Activated T-cell treated with anti-CD3 and anti-CD28 coated beads for 24 hours (primary cell): ENCODE data around the gene B4GALT4.

Experiments used
- DNase-seq: peaks from one replicate; pipeline ENCODE4 v3.0.0-alpha.2; 2020; ENCODE audit warnings: low read depth

B4GALT4 gene

DNA sequence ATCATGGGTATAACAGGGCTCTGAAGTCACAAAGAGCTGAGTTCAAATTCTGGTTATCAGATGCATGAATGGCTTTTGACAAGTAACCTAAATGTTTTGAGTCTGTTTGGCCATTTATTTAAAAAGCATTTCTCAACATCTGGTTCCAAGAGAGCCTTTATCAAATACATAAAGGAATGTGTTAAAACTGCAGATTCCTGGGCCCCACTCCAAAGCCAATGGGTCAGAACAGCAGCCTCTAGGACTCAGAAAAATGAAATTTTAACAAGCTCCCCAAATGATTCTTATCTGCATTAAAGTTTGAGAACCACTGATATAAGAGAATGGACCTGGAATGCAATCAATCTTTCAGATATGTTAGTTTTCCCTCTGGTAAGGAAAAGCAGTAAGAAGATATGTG, 3.4 kb downstream of the B4GALT4 start:
- no peak for DNase-seq

DNA sequence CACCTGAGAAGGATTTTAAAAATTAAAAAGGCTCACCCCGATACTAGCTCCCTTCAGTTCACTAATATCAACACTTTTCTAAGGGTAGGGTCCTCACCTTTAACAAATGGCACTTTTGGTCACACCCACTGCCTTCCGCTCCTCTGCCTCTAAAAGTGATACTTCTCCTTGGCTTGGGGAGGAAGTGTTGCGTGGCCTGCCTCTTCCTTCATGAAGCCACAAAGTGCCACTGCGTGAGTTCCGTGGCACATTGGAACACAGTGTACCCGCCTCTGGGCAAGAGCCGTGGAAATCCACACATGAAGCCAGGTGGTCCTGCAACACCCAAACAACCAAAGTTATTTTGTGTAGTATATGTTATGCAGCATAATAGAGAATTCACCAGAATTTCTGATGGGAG, 3.9 kb downstream of the B4GALT4 start:
- no peak for DNase-seq

DNA sequence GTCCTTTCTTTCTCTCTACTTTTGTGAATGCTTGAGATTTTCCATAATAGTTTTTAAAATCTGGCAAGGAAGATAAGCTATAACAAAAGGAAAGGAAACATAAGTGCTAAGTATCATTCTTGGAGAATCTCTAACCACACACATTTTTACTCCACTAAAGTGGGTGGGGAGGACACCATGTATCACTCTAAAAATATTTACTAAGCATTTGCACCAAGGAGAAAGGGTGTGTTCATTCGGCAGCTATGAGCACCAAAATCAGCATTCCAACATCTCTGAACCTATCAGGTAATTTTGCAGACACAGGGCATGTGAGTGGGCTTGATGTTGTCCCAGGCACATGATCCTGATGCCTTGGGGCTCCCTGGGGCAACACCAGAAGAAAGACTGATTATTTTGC, 5.5 kb downstream of the B4GALT4 start:
- no peak for DNase-seq

DNA sequence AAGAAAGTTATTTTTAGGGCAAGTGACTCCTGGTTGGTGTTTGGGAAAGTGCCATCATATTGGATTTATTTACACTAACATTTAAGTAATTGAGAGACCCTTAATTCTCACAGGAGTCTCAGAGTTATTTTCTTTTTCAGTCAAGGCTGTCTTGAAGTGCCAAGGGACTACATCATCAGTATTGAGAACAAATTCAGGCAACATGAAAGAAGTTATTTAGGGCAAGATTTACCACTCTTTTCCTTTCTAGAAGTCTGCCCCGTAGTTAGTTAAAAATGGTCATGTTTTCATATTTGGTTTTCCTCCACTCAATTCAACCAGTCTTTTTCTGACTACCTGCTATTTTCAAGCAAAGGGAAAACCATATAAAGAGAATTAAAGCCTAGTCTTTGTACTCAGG, 6.1 kb downstream of the B4GALT4 start:
- no peak for DNase-seq

DNA sequence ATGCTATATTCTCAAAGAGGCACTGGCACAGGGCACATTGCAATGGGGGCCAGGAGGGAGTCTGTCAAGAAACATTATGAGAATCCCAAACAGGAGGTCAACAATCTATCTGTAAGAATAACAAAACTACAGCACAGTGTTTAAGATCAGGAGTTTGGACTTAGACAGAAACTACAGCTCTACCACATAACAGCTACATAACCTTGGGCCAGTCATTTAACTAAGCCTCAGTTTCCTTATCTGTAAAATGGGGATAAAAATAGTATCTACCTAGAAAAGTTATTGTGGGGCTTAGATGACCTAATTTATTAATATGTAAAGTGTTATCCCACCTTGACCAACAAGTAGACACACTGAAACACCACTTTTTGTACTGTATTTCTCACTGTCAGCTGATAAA, 9.9 kb downstream of the B4GALT4 start:
- no peak for DNase-seq

DNA sequence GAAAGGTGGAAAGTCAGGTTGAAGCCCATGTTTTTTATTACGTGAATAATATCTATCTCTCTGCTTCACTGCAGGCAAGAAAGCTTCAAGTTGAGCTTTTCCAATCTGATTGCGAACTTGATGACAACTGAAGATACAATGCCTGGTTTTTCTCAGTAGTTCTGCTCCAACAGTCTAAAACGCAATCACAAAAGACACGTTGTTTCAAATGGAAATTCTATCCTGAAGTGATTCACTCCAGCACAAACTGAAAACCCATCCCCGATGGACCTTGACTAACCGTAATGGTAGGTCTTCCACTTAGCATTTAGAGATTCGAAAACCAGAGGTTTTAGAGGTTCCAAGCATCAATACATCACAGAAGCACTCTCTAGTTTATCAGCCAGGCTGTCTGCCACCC, 10.6 kb downstream of the B4GALT4 start:
- no peak for DNase-seq

DNA sequence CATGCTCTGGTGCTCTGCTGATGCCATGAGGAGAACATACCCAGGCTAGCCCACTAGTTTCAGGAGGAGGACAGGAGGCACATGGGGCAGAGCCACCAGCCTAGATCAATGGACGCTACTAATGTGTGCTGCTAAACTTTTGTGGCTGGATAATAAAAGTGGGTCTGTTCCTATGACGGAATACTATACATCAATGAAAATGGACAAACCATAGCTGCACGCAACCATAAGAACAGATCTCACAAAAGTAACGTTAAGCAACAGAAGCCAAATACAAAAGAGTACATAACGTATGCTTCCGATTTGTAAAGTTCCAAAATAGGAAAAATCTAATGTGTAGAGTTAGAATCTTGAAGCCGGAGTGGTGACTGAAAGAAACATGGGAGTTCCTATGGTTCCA, 11.5 kb downstream of the B4GALT4 start:
- no peak for DNase-seq

DNA sequence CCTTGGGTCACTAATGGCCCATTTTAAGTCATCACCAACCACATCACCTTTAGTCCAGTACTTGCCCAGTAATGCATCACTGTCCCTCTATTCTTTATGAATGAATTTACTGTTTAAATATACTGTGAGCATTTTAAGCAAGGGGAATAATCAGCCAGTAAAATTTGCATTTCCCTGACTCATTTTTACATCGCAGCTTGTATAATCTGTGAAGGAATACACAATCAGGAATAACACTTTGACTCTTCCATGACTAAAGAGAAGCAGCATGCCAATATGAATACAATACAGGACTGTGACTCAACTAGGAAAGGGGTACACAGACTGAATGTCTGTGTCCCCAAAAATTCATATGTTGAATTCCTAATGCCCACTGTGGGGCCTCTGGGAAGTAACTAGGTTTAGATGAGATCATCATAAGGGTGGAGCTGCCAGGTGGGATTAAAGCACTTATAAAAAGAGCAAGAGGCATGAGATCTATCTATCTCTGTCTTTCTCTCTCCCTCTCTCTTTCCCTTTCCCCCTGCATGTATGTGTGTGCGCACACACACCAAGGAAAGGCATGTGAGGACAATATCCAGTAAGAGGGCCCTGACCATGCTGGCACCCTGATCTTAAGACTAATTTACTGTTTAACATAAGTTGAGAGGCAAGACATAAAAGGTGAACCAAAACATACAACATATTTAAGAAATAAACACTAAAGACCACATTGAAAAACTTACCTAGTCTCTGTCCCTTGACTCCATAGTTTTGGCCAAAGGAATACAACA, 12.1 kb downstream of the B4GALT4 start:
- DNase-seq: no peak

DNA sequence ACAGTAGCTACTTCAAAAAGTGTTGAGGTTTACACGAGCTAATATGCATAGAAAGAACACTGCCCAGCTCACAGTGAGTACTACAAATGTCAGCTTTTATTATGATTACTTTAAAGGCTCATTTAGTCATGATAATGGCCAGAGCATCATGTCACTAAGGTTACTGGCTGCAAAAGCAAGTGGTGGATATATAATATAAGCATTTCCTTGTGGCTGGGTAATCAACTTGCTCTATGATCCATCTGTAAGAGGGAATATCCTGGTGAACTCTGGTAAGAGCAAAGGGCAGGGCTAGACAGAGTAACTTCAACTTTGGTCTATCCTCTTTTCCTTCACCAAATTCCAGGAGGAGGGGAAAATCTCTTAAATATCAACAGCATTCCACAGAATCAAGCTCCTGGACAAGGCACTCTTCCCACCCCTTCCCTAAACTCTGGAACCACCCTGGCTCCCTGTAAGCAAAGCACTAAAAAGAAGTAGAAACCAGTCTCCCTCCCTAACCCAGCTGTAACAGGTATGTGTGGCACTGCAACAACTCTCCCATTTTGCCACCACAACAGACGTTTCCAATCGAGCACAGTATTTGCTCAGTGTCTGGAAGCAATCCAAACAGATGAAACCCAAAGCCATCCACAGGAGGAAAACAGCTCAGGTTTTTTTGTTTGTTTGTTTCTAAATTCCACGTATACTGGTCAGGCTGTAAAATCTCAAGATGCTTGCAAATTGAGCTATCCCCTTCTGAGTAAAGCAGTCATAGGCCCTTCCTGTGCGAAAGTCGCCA, 13.4 kb downstream of the B4GALT4 start:
- no peak for DNase-seq

DNA sequence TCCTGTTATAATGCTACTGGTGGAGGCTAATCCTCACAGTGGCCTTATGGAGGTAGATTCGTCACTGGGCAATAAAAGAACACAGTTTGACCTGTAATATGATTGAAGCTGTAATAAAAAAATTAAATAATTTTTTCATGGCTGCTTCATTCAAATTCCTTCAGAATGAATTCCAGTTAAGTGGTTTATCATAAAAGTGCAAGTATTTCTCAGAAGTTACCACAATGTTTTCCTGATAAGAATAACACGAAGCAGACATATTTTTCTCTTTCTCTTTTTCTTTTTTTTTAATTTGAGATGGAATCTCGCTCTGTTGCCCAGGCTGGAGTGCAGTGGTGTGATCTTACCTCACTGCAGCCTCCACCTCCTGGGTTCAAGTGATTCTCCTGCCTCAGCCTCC, 15.6 kb downstream of the B4GALT4 start:
- no peak for DNase-seq

DNA sequence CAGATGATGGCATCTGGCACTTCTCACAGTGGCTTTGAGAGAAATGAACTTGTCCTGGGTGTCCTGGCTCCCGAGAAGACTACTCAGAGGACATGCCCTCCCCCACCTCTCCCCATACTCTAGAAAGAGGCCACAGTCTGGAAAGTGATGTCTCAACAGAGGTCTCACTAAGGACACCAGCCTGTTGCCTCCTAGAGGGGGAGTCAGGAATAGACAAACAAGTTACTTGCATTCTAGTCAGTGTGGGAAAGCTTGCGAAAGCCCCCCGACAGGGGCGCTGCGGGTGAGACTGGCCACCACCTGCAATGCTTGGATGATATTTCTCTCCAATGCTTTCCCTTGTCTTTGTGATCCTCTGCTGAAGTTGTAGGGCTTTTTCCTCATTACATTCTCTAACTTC, 17.2 kb downstream of the B4GALT4 start:
- no peak for DNase-seq

DNA sequence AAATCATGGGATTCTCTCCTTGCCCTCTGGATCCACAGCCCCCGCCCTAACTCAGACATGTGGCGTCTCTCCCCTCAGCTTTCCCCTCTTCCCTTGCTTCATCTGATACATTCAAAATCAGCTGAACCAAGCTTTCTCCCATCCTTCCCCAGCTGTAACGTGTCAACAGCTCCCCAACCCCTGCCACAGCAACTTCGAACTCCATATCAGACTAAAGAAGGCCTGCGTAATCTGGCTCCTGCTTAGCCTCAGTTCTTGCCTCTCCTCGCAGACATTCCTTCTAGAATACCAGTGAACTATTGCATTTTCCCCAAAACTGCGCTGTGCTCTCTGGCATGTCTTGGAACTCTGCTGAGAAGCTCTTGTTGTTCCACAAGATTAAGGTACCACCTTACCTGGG, 18.3 kb downstream of the B4GALT4 start:
- DNase-seq: no peak

DNA sequence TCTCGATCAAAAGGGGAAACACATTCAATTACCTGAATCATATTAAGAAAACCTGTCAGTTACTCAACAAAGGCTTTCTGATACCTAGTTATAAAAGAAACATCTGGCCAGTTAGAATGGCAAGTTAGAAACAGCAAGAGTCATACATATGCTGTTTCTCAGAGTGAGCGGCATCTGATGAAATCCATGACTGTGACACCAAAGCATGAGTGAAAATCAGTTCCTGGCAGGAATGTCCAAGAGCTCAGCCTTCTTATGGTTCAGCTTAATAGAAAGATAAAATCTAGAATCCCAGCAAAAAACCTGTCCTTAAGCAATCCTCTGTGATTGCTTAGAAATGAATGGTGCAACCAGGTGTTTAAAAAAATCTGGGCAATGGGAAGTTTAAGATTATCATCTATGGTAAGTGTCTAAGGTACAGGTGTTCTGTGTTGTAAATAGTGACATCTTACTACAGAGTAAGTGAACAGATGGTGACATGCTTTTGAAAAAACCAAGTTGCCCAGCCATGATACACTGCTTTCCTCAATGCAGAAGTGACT, 18.8 kb downstream of the B4GALT4 start:
- no peak for DNase-seq

DNA sequence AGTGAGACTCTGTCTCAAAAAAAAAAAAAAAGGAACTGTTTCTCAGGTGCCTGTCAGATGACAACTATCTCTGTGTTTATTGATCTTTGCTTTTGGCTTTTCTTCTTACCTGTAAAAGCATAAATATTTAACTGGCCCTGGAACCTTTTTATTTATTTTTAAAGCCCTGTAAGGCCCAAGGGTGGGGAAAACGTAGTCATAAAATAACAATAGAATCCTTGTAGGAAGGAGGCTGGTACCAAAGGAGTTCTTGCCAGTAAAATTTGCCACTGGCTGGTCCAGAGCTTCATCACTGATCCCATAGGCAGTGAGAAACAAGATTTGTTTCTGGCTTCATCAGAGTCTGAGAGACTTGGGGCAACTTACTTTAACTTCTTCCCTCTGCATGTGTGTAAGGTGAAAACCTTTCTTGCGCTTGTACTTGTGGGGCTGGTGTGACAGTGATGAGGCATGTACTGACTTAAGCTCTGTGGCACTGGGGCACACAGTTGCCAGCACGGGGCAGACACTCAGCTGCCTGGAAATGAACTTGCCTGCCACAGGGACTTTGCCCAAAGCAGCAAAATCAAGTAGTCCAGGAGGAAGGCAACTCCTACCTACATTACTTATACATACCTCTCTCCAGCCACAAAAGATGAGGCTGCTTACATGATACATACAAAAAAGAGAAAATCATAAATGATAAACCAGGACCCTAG, 19.6 kb downstream of the B4GALT4 start:
- no peak for DNase-seq

DNA sequence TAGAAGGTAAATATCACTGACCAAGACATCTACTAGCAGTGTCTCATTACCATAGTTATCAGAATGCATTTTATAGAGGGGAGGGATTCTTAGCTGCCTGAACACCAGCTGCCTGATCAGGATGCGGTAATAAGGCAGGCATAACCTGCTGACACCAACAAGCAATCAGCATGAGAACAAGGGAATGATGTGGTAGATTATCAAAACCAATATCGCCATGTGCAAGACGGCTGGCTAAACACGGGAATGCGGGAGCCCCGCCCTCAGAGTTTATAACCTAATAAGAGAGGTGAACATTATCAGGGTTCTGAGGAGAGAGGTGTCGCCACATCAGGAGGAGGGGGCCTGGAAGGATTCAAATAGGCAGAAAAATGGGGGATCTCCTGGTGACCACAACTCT, 20.5 kb downstream of the B4GALT4 start:
- DNase-seq: no peak

DNA sequence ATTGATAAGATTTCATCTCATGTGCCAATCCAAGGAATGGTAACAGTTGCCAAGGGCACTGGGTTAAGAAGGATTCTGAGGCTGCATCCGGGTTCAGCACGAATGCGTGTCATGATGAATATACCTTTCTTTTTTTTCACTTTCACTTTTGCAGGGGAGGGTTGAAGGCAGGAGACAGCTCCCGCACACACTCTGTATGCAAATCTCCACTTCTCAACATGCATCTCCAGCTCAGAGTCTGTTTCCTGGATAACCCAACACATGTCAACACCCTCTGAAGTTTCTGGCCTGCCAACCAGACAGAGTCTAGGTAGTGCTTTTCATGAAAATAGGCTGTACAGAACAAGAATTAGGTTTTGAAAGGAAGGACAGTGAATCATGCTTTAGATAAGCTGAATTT, 21.6 kb downstream of the B4GALT4 start:
- DNase-seq: no peak

DNA sequence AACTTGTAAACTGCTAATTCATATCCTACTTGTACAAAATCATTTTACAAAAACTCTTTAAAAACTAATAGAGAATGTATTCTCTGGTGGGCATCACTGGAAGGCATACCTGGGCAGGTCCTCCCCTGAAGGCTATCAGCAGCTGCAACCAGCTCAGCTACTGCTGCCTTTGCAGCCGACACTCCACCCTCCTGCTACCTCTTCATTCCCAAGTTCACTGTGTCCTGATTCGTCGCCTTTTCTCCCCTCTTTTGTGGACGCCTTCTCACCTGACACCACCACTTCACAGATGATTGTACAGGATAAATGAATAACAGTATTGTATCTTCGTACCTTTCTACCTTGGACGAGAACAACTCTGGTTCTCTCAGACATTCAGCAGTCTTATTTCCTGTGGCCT, 28.9 kb downstream of the B4GALT4 start:
- no peak for DNase-seq

DNA sequence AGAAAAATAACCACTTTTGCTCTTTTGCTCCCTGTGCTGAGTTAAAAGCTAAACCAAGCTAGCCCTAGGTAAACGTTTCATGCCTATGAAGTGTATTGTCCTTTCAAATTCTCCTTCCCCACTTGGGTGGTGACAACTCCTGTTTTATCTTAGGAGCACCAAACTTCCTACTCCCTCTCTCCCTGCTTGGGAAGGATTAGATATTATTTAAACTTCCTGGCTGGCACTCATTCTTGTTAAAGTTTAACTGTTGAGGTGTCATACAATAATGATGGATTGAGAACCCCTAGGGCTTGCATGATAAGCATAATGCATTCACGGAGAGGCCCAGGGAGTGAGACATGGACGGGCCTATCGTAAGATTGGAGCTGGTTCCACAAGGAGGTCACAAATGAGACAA, 29.5 kb downstream of the B4GALT4 start:
- no peak for DNase-seq

DNA sequence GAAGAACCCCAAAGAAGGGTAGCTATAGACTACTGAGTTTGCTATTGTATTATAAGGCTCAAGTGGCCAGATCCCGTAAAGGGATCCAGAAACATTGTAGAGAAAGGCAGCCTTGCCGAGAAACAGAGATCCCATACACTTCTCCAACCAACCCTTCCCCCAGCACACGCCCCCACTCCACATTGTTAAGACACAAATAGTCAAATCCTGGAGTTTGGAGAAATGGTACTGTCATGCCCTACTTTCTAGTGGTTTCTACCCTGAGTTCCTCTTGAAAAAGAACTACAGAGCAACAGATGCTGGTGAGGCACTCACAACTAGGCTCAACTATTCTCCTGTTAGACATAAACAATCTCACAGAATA, 33.2 kb downstream of the B4GALT4 start:
- no peak for DNase-seq

DNA sequence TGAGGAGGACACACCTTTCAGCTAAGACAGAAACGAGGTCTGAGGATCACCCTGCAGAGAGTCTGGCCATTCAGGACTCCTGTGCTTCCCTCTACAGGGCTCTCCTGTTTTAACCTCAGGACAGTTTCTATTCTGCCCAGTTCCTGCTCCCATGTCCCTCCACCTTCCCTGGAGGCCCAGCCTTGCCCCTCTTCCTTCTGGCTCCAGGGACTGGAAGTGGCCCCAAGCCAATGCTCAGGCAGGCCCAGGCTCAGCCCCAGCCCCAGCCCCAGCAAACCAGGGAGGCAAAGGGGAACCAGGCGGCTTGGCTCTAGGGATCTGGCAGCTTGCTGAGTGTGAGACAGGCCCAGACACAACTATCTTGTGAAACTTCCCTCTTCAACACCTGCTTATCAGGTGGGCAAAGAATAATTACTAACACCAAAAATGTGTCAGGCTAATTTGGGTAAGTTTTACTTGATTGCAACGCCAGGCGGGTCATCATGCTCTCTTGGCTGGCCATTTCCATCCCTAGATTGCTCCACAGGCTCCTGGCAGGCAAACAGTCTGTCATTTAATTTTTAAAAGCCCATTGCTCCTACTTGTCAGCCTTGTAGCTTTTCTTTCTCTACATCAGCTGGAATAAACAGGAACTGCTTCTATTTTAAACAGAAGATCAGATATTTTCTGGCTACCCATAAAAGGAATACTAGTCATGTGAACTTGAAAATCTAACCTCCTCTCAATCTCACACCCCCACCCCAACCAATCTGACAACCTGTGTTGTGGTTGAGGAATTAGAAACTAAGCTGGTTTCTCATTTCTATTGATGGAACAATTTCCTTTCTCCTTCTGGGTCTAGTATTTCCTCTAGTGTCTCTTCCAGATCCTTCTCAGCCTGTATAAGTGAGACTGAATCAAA, 33.8 kb downstream of the B4GALT4 start:
- DNase-seq: no peak

DNA sequence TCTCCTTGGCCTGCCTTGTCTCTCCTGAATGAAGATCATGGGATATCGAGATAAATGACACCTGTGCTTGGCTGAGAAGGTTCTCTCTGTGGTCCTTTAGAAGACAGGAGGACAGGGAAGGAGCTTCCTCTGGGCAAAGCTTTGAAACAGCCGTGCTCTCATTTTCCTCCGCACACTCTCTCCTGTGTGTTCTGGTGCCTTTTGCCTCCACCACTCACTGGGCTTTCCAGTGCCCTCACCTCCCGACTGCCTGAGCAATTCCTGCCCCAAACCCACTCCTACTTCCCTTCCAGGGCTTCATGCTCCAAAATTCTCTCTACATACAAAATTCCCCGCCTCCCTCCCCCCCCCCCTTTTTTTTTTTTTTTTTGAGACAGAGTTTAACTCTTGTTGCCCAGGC, 35.0 kb downstream of the B4GALT4 start:
- DNase-seq: no peak

DNA sequence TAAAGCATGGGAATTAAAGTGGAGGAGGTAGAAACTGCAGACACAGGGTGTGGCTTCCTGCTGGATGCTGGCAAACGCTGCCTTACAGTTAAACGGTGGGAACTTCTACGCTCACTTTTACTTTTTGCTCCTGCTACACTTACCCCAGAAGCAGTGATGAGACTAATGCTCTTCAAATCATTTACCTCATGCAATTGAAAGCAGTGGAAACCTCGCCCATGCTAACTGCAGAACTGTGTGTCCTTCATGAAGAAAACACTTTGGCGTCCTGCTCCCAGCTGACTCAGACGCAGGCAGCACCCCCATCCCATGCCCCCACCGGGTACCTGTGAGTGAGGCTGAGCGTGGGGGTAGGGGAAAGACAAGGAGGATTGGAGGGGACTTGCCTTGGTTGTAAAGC, 35.5 kb downstream of the B4GALT4 start:
- no peak for DNase-seq
